HepG2 (cell line): Measurements from ENCODE around the gene PNN. TPM values are rescaled to one million over a fixed set of nuclear protein-coding genes. Genes with fewer than 3 reads are reported as not detected.

ENCODE experiments used
- ATAC-seq: fragments of 200-7000 bp; cut with Tn5 transposase; 3 replicates; pipeline ENCODE4 v1.9.1; 2020; ENCODE audit warnings: mild to moderate bottlenecking, moderate library complexity
- BruUV-seq: library from RNA; stranded (reverse); fragments of 400-500 nt; replicated peaks from 2 replicates; lab custom pipeline; 2021; lab: Mats Ljungman, UMichigan
- CTCF ChIA-PET: fragments of 300-600 bp; formaldehyde crosslinking; extraction: SDS; loops from one replicate; lab custom pipeline; 2021; ENCODE audit warnings: low total read pairs, inconsistent platforms, low intra/inter-chr PET ratio; lab: Yijun Ruan, JAX
- POLR2A ChIA-PET: fragments of 350-600 bp; sonication (Branson Sonifier 250); formaldehyde crosslinking; loops from one replicate; lab custom pipeline; 2020; ENCODE audit warnings: antibody characterized with exemption, inconsistent platforms; lab: Yijun Ruan, JAX
- DNase-seq: peaks from one replicate; pipeline ENCODE4 v3.0.0-alpha.2; 2015; ENCODE audit warnings: low spot score
- FAIRE-seq: peaks from 3 replicates; lab custom pipeline; 2011; peaks lifted over from hg19 to GRCh38; lab: Jason Lieb, UNC
- H2AFZ ChIP-seq: one replicate; pipeline ENCODE4 v1.6.1; 2011; ENCODE audit warnings: low read length, inconsistent platforms
- H3K27ac ChIP-seq: fragments of 300-600 bp; 3 replicates; pipeline ENCODE4 v1.8.0; 2011; ENCODE audit warnings: mixed run types, mild to moderate bottlenecking, mixed read lengths, low read length, inconsistent platforms; ENCODE audit not compliant: insufficient read depth; ENCODE audit errors: extremely low read length
- H3K27me3 ChIP-seq, 2 experiments: fragments of 200-600 bp in 1 of 2; 2 replicates in 1 of 2; 3 replicates in 1 of 2; pipeline versions ENCODE4 v1.6.0 to v1.8.0; 2011; ENCODE audit warnings: low read length in 2 of 2, mild to moderate bottlenecking in 2 of 2, moderate library complexity in 2 of 2, inconsistent platforms in 1 of 2; ENCODE audit not compliant: insufficient read depth in 2 of 2, control insufficient read depth in 1 of 2
- H3K36me3 ChIP-seq, 2 experiments: fragments of 200-600 bp in 1 of 2; replicated peaks in 1 of 2; 2 replicates in 1 of 2; 3 replicates in 1 of 2; pipeline versions ENCODE4 v1.5.1 to v1.8.0; 2011; ENCODE audit warnings: low read length in 2 of 2, inconsistent platforms in 1 of 2; ENCODE audit not compliant: insufficient read depth in 2 of 2, control insufficient read depth in 1 of 2
- H3K4me1 ChIP-seq: 2 replicates; pipeline ENCODE4 v1.5.1; 2012; ENCODE audit warnings: low read length, inconsistent platforms; ENCODE audit not compliant: insufficient read depth
- H3K4me2 ChIP-seq: 2 replicates; pipeline ENCODE4 v1.6.0; 2011; ENCODE audit warnings: low read depth, low read length, inconsistent platforms
- H3K4me3 ChIP-seq, 3 experiments: fragments of 200-600 bp in 1 of 3; sonication (generic), shearing (Covaris generic) in 1 of 3; replicated peaks in 1 of 3; 2 replicates each; pipeline ENCODE4 v1.5.1; 2011 to 2016; ENCODE audit warnings: low read length in 3 of 3, inconsistent platforms in 2 of 3, low read depth in 2 of 3, mild to moderate bottlenecking in 2 of 3, control low read depth in 1 of 3, mixed read lengths in 1 of 3; ENCODE audit not compliant: insufficient read depth in 1 of 3
- H3K79me2 ChIP-seq: one replicate; pipeline ENCODE4 v1.6.1; 2011; ENCODE audit warnings: low read length, inconsistent platforms; ENCODE audit not compliant: insufficient read depth
- H3K9ac ChIP-seq: 2 replicates; pipeline ENCODE4 v1.6.0; 2011; ENCODE audit warnings: mild to moderate bottlenecking, low read depth, low read length, inconsistent platforms; ENCODE audit not compliant: insufficient read depth
- H3K9me3 ChIP-seq: 2 replicates; pipeline ENCODE4 v1.5.1; 2012; ENCODE audit warnings: mild to moderate bottlenecking, low read length
- H4K20me1 ChIP-seq: 2 replicates; pipeline ENCODE4 v1.6.0; 2011; ENCODE audit warnings: inconsistent platforms, mild to moderate bottlenecking, low read length, moderate library complexity; ENCODE audit not compliant: insufficient read depth
- BRCA1 ChIP-seq: sonication (generic); formaldehyde crosslinking; IDR thresholded peaks from 2 replicates; pipeline ENCODE4 v1.4.0; 2020; ENCODE audit warnings: missing genetic modification reagents
- CBFB ChIP-seq: sonication (generic); formaldehyde crosslinking; IDR thresholded peaks from 2 replicates; pipeline ENCODE4 v1.4.0; 2020; ENCODE audit warnings: missing genetic modification reagents
- CC2D1A ChIP-seq: sonication (generic); formaldehyde crosslinking; IDR thresholded peaks from 2 replicates; pipeline ENCODE4 v1.8.1; 2023; ENCODE audit warnings: mild to moderate bottlenecking, missing genetic modification reagents
- NCOA2 ChIP-seq: sonication (generic); formaldehyde crosslinking; IDR thresholded peaks from 2 replicates; pipeline ENCODE4 v1.8.0; 2022; ENCODE audit warnings: inconsistent platforms
- SIX4 ChIP-seq: sonication (generic); formaldehyde crosslinking; IDR thresholded peaks from 2 replicates; pipeline ENCODE4 v1.4.0; 2020; ENCODE audit warnings: missing genetic modification reagents
- TRIM22 ChIP-seq: fragments of 450-650 bp; IDR thresholded peaks from 2 replicates; pipeline ENCODE4 v1.6.1; 2017
- ZFP37 ChIP-seq: sonication (generic); formaldehyde crosslinking; IDR thresholded peaks from 2 replicates; pipeline ENCODE4 v1.4.0; 2020; ENCODE audit warnings: missing genetic modification reagents, borderline replicate concordance
- ZFP90 ChIP-seq: sonication (generic); formaldehyde crosslinking; IDR thresholded peaks from 2 replicates; pipeline ENCODE4 v1.8.0; 2022; ENCODE audit warnings: missing genetic modification reagents, mild to moderate bottlenecking, inconsistent platforms, borderline replicate concordance
- ZNF468 ChIP-seq: sonication (generic); formaldehyde crosslinking; IDR thresholded peaks from 2 replicates; pipeline ENCODE4 v1.8.0; 2022; ENCODE audit warnings: mild to moderate bottlenecking, moderate library complexity, missing genetic modification reagents
- ZNF652 ChIP-seq: IDR thresholded peaks from 2 replicates; pipeline ENCODE4 v1.6.1; 2016; ENCODE audit warnings: low read depth, borderline replicate concordance
- ZNF7 ChIP-seq: IDR thresholded peaks from 2 replicates; pipeline ENCODE4 v1.6.1; 2016; ENCODE audit warnings: missing biosample characterization, missing genetic modification reagents
- ZNF737 ChIP-seq: sonication (generic); formaldehyde crosslinking; IDR thresholded peaks from 2 replicates; pipeline ENCODE4 v1.5.0; 2020; ENCODE audit warnings: missing genetic modification reagents, mild to moderate bottlenecking, borderline replicate concordance
- WGBS: methylation state at CpG from one replicate; pipeline ENCODE4 v1.1.6; 2017; ENCODE audit warnings: low lambda C conversion rate; 5-methylcytosine and 5-hydroxymethylcytosine counted together
- in situ Hi-C: cut with HindIII; loops from 2 replicates; pipeline ENCODE4 v1.10.0; 2017; ENCODE audit warnings: low pct_unique_long_range_greater_than_20kb; ENCODE audit not compliant: extremely low pct_ligation_motif_present
- intact Hi-C: fragments of 100-400 bp; cut with micrococcal nuclease; formaldehyde crosslinking; loops from one replicate; pipeline ENCODE4 v1.10.0; 2022; ENCODE audit not compliant: unreplicated experiment
- polyA plus RNA-seq, 8 experiments: library from polyadenylated mRNA; depleted of rRNA in 3 of 8; stranded (reverse) in 7 of 8; unstranded in 1 of 8; fragments of >200 nt; fragmentation: Illumina TruSeq in 4 of 8; extraction: Trizol in 4 of 8; gene quantifications; 2 replicates each; pipeline versions ENCODE4 v1.2.1 to v1.2.3, GENCODE V29; 2011 to 2016; ENCODE audit warnings: low read depth in 4 of 8, missing spikeins in 1 of 8, mixed read lengths in 1 of 8; ENCODE audit not compliant: insufficient read depth in 1 of 8
- total RNA-seq, 5 experiments: library from RNA; depleted of rRNA; stranded (reverse); fragments of >200 nt; fragmentation: Illumina TruSeq; extraction: Trizol; gene quantifications; 2 replicates each; pipeline ENCODE4 v1.2.3, GENCODE V29; 2016; ENCODE audit warnings: low read depth in 1 of 5
- TF ChIP-seq, protein P1 (sequence below): sonication (generic); formaldehyde crosslinking; IDR thresholded peaks from 2 replicates; pipeline ENCODE4 v1.4.0; 2020; ENCODE audit warnings: missing genetic modification reagents
- TF ChIP-seq, protein P2 (sequence below): IDR thresholded peaks from 2 replicates; pipeline ENCODE4 v1.6.1; 2012; ENCODE audit warnings: low read depth, low read length, improper control_type of control experiment
- TF ChIP-seq, protein P3 (sequence below): sonication (generic); formaldehyde crosslinking; IDR thresholded peaks from 2 replicates; pipeline ENCODE4 v1.4.0; 2020; ENCODE audit warnings: mild to moderate bottlenecking, missing genetic modification reagents

The PNN gene
- total and polyA plus RNA-seq, 2 of the 13 experiments (the other 11 are each of a cell fraction or from before 2014, with no cell fraction given), result 58.0 to 214 TPM

DNA sequence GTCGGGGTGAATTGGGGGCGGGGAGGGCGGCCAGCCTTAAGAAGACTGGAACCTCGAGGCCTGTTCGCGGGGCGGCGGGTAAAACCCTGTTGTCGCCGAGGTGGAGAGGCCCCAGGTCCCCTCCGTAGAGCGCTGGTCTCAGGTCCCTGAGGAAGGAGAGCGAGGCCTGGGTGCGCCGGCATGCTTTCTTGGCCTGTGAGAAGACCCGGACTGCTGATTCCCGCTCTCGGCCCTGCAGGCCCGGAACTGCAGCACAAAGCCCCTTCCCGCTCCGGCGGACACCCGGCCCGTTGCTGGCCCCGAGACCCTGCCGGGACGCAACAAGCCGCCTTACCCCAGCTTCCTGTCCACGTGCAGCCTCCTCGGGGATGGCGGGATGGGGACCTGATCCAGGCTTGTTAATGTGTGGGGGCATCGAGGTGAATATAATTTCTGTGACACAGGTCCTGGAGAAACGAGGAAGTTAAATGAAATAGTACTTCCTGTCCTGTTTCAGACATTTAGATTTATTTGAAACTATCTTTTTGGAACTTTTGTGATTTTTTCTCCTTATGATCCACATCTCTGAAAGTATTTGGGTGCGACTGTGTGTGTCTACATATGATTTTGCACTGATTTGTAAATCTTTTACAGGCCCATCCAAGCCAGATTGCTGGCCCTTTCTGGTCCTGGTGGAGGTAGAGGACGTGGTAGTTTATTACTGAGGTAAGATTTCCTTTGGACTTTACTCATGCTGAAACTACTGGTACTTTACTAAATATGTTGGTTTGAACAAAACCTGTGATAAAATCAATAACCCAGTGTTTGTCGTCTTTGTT lies 600 bp downstream of the PNN start (continued):
- TF ChIP-seq CBFB (CRISPR knock-in tag), result peak; percentile 31; the same call in 1 of the 2 replicates
- TF ChIP-seq BRCA1 (CRISPR knock-in tag), result no peak; the same call in 1 of the 2 replicates
- peak; percentile 86; the same call in 1 of the 2 replicates for TF ChIP-seq ZNF468 (CRISPR knock-in tag)
- TF ChIP-seq ZNF737 (CRISPR knock-in tag), result no peak

GRCh38 chr14:39176263-39177167 lies 1.5 kb downstream of the PNN start:
- peaks cover 14% of the 10 kb centered on the region for H4K20me1 ChIP-seq
- POLR2A ChIA-PET, result interaction anchor here (1.4 to 3.1 kb wide), 7 partner anchors 9 to 151 kb away, joined by 5 to 54 read pairs (median 14); partner anchors contain the start of gene GEMIN2
- peak overlapping the region; percentile 98 for H3K9ac ChIP-seq
- H3K4me2 ChIP-seq, result peak overlapping the region; percentile 88
- intact Hi-C loops (no loop called here), in situ Hi-C loops (no loop called here)
- H3K27ac ChIP-seq, result peak overlapping the region; percentile 88
- no TSS peak for BruUV-seq
- H3K4me1 ChIP-seq, result peaks cover 61% of the 10 kb centered on the region
- 67% methylated on average over 5 of the region's 5 CpGs for WGBS
- peak overlapping the region; percentile 80 to 96 (median 80) for H3K4me3 ChIP-seq
- ATAC-seq, result no peak
- no peak for DNase-seq
- peaks cover 42% of the 10 kb centered on the region for H3K79me2 ChIP-seq
- H3K9me3 ChIP-seq, result no peaks in the 10 kb centered on the region
- no peak overlapping the region for H2AFZ ChIP-seq
- no peaks in the 10 kb centered on the region; a peak in 1 of 5 replicates for H3K27me3 ChIP-seq
- CTCF ChIA-PET, result no interaction called here
- FAIRE-seq, result no peak
- H3K36me3 ChIP-seq, result peaks cover 37 to 50% of the 10 kb centered on the region in 2 experiments
- 0 out of 2 replicates have a peak, but pooled peaks have one; percentile 33 for TF ChIP-seq ZFP37 (CRISPR knock-in tag)
- TF ChIP-seq ZNF652 (CRISPR knock-in tag), result 0 out of 2 replicates have a peak, but pooled peaks have one; percentile 31
- TF ChIP-seq, protein P1, sequence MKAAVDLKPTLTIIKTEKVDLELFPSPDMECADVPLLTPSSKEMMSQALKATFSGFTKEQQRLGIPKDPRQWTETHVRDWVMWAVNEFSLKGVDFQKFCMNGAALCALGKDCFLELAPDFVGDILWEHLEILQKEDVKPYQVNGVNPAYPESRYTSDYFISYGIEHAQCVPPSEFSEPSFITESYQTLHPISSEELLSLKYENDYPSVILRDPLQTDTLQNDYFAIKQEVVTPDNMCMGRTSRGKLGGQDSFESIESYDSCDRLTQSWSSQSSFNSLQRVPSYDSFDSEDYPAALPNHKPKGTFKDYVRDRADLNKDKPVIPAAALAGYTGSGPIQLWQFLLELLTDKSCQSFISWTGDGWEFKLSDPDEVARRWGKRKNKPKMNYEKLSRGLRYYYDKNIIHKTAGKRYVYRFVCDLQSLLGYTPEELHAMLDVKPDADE (CRISPR knock-in tag), result 0 out of 2 replicates have a peak, but pooled peaks have one; percentile 45
- no peak for TF ChIP-seq TRIM22
- 0 out of 2 replicates have a peak, but pooled peaks have one; percentile 15 for TF ChIP-seq NCOA2 (CRISPR knock-in tag)
- TF ChIP-seq CC2D1A (CRISPR knock-in tag), result 0 out of 2 replicates have a peak, but pooled peaks have one; percentile 27
- peak; percentile 59; the same call in 1 of the 2 replicates for TF ChIP-seq ZFP90 (CRISPR knock-in tag)
- TF ChIP-seq, protein P2, sequence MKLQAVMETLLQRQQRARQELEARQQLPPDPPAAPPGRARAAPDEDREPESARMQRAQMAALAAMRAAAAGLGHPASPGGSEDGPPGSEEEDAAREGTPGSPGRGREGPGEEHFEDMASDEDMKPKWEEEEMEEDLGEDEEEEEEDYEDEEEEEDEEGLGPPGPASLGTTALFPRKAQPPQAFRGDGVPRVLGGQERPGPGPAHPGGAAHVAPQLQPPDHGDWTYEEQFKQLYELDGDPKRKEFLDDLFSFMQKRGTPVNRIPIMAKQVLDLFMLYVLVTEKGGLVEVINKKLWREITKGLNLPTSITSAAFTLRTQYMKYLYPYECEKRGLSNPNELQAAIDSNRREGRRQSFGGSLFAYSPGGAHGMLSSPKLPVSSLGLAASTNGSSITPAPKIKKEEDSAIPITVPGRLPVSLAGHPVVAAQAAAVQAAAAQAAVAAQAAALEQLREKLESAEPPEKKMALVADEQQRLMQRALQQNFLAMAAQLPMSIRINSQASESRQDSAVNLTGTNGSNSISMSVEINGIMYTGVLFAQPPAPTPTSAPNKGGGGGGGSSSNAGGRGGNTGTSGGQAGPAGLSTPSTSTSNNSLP, result no peak
- TF ChIP-seq, protein P3, sequence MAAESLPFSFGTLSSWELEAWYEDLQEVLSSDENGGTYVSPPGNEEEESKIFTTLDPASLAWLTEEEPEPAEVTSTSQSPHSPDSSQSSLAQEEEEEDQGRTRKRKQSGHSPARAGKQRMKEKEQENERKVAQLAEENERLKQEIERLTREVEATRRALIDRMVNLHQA (CRISPR knock-in tag), result peak; percentile 60; the same call in 1 of the 2 replicates
- peak; percentile 6; the same call in 1 of the 2 replicates for TF ChIP-seq ZNF7
- 0 out of 2 replicates have a peak, but pooled peaks have one; percentile 9 for TF ChIP-seq SIX4 (CRISPR knock-in tag)
